H1 (cell line): Measurements from ENCODE around the gene HNF4A.

Experiments used
- CBX5 ChIP-seq: fragments of 300-800, 300-1000 bp; sonication (generic); IDR thresholded peaks from 2 replicates; pipeline ENCODE4 v1.7.1; 2016; ENCODE audit warnings: antibody characterized with exemption, low read length, low read depth
- EP300 ChIP-seq, 2 experiments: IDR thresholded peaks; 1 replicate in 1 of 2; 2 replicates in 1 of 2; pipeline ENCODE4 v1.6.1; 2011 to 2012; ENCODE audit warnings: low read depth in 2 of 2, low read length in 2 of 2, mild to moderate bottlenecking in 2 of 2, borderline replicate concordance in 1 of 2, inconsistent platforms in 1 of 2, moderate library complexity in 1 of 2
- EZH2 ChIP-seq: fragments of 200-600 bp; sonication (generic); IDR thresholded peaks from 2 replicates; pipeline ENCODE4 v1.7.1; 2012; ENCODE audit warnings: low read depth, mild to moderate bottlenecking, moderate library complexity, low read length, inconsistent platforms; ENCODE audit not compliant: severe bottlenecking
- GABPA ChIP-seq: IDR thresholded peaks from 2 replicates; pipeline ENCODE4 v1.6.1; 2011; ENCODE audit warnings: mild to moderate bottlenecking, low read length, moderate library complexity, borderline replicate concordance; ENCODE audit not compliant: insufficient read depth
- POLR2A ChIP-seq, 2 experiments: IDR thresholded peaks; 1 replicate in 1 of 2; 2 replicates in 1 of 2; pipeline ENCODE4 v1.6.1; 2011; ENCODE audit warnings: low read depth in 2 of 2, low read length in 2 of 2, mild to moderate bottlenecking in 2 of 2; ENCODE audit errors: control extremely low read depth in 1 of 2
- POLR2AphosphoS5 ChIP-seq: IDR thresholded peaks from 2 replicates; pipeline ENCODE4 v1.6.1; 2011; ENCODE audit warnings: low read depth, low read length
- RFX5 ChIP-seq: IDR thresholded peaks from 2 replicates; pipeline ENCODE4 v1.6.1; 2011; ENCODE audit warnings: low read depth, low read length, improper control_type of control experiment, borderline replicate concordance
- SIRT6 ChIP-seq: IDR thresholded peaks from one replicate; pipeline ENCODE4 v1.7.1; 2012; ENCODE audit warnings: low read length, inconsistent platforms
- SP2 ChIP-seq: IDR thresholded peaks from 2 replicates; pipeline ENCODE4 v1.6.1; 2012; ENCODE audit warnings: mild to moderate bottlenecking, low read length, inconsistent platforms
- SP4 ChIP-seq: IDR thresholded peaks from 2 replicates; pipeline ENCODE4 v1.6.1; 2012; ENCODE audit warnings: low read length, inconsistent platforms
- SUZ12 ChIP-seq: fragments of 200-600 bp; sonication (generic); IDR thresholded peaks from 2 replicates; pipeline ENCODE4 v1.6.1; 2012; ENCODE audit warnings: mild to moderate bottlenecking, inconsistent platforms, low read length, moderate library complexity, mixed read lengths
- YY1 ChIP-seq: IDR thresholded peaks from 2 replicates; pipeline ENCODE4 v1.6.1; 2011; ENCODE audit warnings: low read depth, mild to moderate bottlenecking, low read length
- TF ChIP-seq, protein P1 (sequence below), 3 experiments: IDR thresholded peaks; 1 replicate in 2 of 3; 2 replicates in 1 of 3; pipeline versions ENCODE4 v1.5.1 to v1.6.1; 2011; ENCODE audit warnings: low read length in 3 of 3, mild to moderate bottlenecking in 3 of 3, inconsistent platforms in 2 of 3, low read depth in 1 of 3, moderate library complexity in 1 of 3; ENCODE audit not compliant: insufficient read depth in 1 of 3; ENCODE audit errors: control extremely low read depth in 1 of 3

DNA sequence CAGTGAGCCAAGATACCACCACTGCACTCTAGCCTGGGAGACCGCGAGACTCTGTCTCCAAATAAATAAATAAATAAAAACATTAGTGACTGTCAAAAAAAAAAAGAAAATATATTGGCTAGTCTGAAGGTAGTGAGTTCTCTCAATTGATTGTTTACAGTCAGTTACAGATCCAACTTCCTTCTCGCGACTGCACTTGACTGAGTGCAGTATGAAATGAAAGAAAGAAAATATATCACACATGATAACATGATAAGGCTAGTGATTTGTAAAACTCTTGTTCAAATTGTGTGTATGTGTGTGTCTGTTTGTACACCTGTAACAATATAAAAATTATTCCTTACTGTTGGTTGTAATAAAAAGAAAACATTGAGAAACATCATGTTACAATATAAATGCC lies 10.8 kb upstream of the HNF4A start:
- TF ChIP-seq, protein P1, sequence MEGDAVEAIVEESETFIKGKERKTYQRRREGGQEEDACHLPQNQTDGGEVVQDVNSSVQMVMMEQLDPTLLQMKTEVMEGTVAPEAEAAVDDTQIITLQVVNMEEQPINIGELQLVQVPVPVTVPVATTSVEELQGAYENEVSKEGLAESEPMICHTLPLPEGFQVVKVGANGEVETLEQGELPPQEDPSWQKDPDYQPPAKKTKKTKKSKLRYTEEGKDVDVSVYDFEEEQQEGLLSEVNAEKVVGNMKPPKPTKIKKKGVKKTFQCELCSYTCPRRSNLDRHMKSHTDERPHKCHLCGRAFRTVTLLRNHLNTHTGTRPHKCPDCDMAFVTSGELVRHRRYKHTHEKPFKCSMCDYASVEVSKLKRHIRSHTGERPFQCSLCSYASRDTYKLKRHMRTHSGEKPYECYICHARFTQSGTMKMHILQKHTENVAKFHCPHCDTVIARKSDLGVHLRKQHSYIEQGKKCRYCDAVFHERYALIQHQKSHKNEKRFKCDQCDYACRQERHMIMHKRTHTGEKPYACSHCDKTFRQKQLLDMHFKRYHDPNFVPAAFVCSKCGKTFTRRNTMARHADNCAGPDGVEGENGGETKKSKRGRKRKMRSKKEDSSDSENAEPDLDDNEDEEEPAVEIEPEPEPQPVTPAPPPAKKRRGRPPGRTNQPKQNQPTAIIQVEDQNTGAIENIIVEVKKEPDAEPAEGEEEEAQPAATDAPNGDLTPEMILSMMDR (IDR thresholded peaks at IDR 0.05; ENCODE audit: control extremely low read depth in 1 of 3, insufficient read depth in 1 of 3, low read depth in 1 of 3, low read length in 3 of 3): no peak
- TF ChIP-seq GABPA (no peak), SIRT6 (no peak), SP2 (no peak), CBX5 (no peak), POLR2AphosphoS5 (no peak), RFX5 (no peak), YY1 (no peak), EZH2 (no peak), POLR2A (IDR thresholded peaks at IDR 0.05; ENCODE audit: control extremely low read depth in 1 of 2, low read depth in 2 of 2, low read length in 2 of 2) (no peak), SUZ12 (no peak), SP4 (no peak), EP300 (IDR thresholded peaks at IDR 0.05; ENCODE audit: borderline replicate concordance in 1 of 2, low read depth in 2 of 2, low read length in 2 of 2) (no peak)
